ENCODE measurements around the gene NOTCH1. TPM values are rescaled to one million over a fixed set of nuclear protein-coding genes. Genes with fewer than 3 reads are reported as not detected.

Gene NOTCH1
- total and polyA plus RNA-seq, 2 of the 13 experiments (the other 11 are each of a cell fraction or from before 2014, with no cell fraction given), result 0.09 to 0.35 TPM

GRCh38 chr9:136511670-136512592, 33.9 kb downstream of the NOTCH1 start (continued):
- no peak for TF ChIP-seq ZNF331 (CRISPR knock-in tag; IDR thresholded peaks at IDR 0.05)
- TF ChIP-seq SRSF1 (optimal IDR thresholded peaks at IDR 0.05; ENCODE audit: low read depth, low read length), result peak; percentile 49
- TF ChIP-seq ARNTL (CRISPR knock-in tag; IDR thresholded peaks at IDR 0.05), result no peak
- no peak for TF ChIP-seq ZNF280B (CRISPR knock-in tag; IDR thresholded peaks at IDR 0.05; ENCODE audit: borderline replicate concordance)

- intact Hi-C loops (cut with micrococcal nuclease; ENCODE audit: unreplicated experiment) (no loop called here), in situ Hi-C loops (cut with HindIII; ENCODE audit: extremely low pct_ligation_motif_present, low pct_unique_long_range_greater_than_20kb) (no loop called here)
- Histone ChIP-seq H2AFZ (ENCODE audit: low read length) (no peak overlapping the region), H3K4me1 (ENCODE audit: insufficient read depth, low read length) (peaks cover 7% of the 10 kb centered on the region; the same call in 1 of the 2 replicates), H3K27me3 (ENCODE audit: control insufficient read depth in 1 of 2, insufficient read depth in 2 of 2, low read length in 2 of 2) (no peaks in the 10 kb centered on the region), H3K79me2 (ENCODE audit: insufficient read depth, low read length) (no peaks in the 10 kb centered on the region), H4K20me1 (ENCODE audit: insufficient read depth, low read length) (no peaks in the 10 kb centered on the region), H3K9ac (ENCODE audit: insufficient read depth, low read depth, low read length) (no peak overlapping the region), H3K9me3 (ENCODE audit: low read length) (no peaks in the 10 kb centered on the region), H3K4me2 (ENCODE audit: low read depth, low read length) (no peak overlapping the region), H3K27ac (ENCODE audit: extremely low read length, insufficient read depth, low read length) (no peak overlapping the region), H3K4me3 (replicated peaks in 1 of 3; ENCODE audit: insufficient read depth in 1 of 3, low read depth in 2 of 3, low read length in 3 of 3) (no peak overlapping the region), H3K36me3 (replicated peaks in 1 of 2; ENCODE audit: control insufficient read depth in 1 of 2, insufficient read depth in 2 of 2, low read length in 2 of 2) (no peaks in the 10 kb centered on the region)
- WGBS (ENCODE audit: low lambda C conversion rate), result 100% methylated on average over 5 of the region's 28 CpGs
- ChIA-PET POLR2A (no interaction called here), CTCF (ENCODE audit: low intra/inter-chr PET ratio, low total read pairs) (no interaction called here)
- TF ChIP-seq ZNF564 (CRISPR knock-in tag; IDR thresholded peaks at IDR 0.05) (no peak), ZFP36 (IDR thresholded peaks at IDR 0.05; ENCODE audit: borderline replicate concordance, low read depth, low read length, partially characterized antibody) (no peak), DPF2 (CRISPR knock-in tag; IDR thresholded peaks at IDR 0.05; ENCODE audit: borderline replicate concordance, low read depth) (no peak), ZNF780A (CRISPR knock-in tag; IDR thresholded peaks at IDR 0.05) (no peak), ZNF136 (CRISPR knock-in tag; IDR thresholded peaks at IDR 0.05; ENCODE audit: low read depth) (no peak), ZFYVE20 (CRISPR knock-in tag; IDR thresholded peaks at IDR 0.05; ENCODE audit: borderline replicate concordance, low read depth) (no peak), TRIM24 (CRISPR knock-in tag; IDR thresholded peaks at IDR 0.05) (no peak), SMAD3 (CRISPR knock-in tag; IDR thresholded peaks at IDR 0.05) (no peak), ZNF253 (CRISPR knock-in tag; IDR thresholded peaks at IDR 0.05; ENCODE audit: borderline replicate concordance) (no peak), RAD21 (CRISPR knock-in tag; IDR thresholded peaks at IDR 0.05) (no peak), TP53 (CRISPR knock-in tag; conservative IDR thresholded peaks at IDR 0.05) (no peak)
- no TSS peak for BruUV-seq (replicated peaks)
- ATAC-seq (no peak), FAIRE-seq (no peak), DNase-seq (ENCODE audit: low spot score) (no peak)
These were observed 34.6 kb downstream of the NOTCH1 start for GRCh38 chr9:136511144-136511669.
